ENCODE results near the gene MLEC. TPM values are rescaled to one million over a fixed set of nuclear protein-coding genes. Genes with fewer than 3 reads are reported as not detected.

The MLEC gene
- total RNA-seq, 1 experiment from 2014 or later: 137 TPM

DNA sequence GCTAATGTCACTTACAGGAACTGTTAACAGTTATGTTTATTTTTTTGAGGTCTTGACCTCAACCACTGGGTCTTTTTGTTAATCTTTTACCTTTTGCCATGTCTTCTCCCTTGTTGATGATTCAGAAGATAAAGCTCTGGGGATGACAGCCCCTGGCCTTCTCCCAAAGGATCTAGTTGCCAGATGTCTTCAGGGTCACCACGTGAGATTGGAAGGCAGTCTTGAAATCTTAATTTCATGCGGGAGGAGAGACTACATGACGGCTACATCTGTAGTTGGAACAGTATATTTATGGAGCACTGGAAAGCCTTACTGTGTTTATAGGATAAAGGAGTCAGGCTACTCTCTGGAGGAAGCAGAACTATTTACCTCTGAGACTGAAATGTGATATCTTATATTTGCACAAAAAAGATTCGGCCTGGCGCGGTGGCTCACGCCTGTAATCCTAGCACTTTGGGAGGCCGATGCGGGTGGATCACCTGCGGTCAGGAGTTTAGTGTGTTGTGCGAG, 5.6 kb downstream of the MLEC start:
- peak; percentile 50 for DNase-seq (ENCODE audit: low spot score)

DNA sequence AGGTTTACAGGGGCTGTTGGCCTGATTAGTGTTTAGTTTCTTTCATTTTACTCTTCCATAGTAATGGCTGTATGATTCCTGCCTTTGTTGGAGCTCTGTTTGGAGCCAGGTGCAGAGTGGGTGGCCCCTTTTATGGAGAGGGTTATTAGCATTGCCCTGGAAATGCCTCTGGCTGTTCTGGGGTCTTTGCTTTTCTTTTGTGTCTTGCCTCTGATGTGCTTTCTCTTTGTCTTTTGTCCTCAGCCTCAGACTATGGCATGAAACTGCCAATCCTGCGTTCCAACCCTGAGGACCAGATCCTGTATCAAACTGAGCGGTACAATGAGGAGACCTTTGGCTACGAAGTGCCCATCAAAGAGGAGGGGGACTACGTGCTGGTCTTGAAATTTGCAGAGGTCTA, 6.9 kb downstream of the MLEC start:
- no peak for DNase-seq (ENCODE audit: low spot score)

GRCh38 chr12:120696626-120697025, 9.7 kb downstream of the MLEC start:
- no peak for DNase-seq (ENCODE audit: low spot score)

DNA sequence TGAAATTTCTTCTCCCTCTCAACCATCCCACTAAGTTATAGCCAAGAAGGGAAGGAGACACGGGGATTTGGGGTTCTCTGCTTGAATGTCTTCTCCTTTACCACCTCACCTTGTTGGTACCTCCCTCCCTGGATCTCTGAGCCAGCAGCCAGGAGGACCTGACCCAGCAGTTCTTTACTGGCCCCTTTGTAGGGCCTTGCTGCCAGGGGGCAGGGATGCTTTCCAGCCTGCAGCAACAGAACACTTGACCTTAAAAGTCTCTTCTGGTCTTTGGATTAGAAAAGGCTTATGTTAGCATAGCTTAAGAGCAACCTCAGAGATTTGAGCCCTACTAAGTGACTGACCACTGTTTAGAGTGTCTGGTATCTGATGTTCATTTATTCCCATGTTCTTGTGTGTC, 10.4 kb downstream of the MLEC start:
- DNase-seq (ENCODE audit: low spot score): no peak

- DNase-seq (ENCODE audit: low spot score): no peak
Observed at GRCh38 chr12:120698665-120699064, 11.7 kb downstream of the MLEC start.

DNA sequence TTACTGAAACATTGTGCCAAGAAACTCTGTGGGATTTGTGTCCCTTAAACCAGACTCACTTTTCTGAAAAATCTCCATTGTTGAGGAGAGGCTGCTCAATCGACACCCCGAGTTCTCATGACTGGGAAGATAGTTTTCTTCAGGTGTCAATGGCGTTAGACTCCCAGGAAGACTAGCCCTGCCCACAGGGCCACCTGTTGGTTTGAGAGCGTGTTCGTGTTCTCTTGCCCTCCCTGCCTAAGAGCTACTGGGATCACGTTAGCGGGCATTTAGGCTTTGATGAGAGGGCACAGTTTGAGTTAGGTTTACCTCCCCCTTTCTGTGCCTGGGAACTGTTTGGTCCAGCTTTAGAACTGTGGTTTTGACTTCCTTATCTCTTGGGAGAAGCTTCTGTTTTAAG, 12.6 kb downstream of the MLEC start:
- no peak for DNase-seq (ENCODE audit: low spot score)

- no peak for DNase-seq (ENCODE audit: low spot score)
Observed at GRCh38 chr12:120700886-120701285, 13.9 kb downstream of the MLEC start.

DNA sequence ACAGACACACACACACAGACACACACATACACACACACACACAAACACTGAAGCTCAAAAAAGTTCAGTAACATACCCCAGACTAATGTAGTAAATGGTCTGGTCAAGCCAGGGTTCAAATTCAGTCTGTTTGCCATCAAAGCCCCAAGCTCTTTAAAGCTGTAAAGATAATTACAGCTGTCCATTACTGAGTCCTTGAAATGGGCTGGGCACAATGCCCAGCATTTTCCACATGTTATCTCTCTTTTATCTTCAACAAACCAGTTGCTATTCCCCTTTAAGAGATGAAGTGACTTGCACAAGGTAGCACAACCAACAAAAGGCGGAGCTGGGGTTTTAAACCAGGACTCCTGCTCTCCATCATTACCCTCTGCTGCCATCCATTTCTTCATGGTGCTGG, 15.7 kb downstream of the MLEC start:
- no peak for DNase-seq (ENCODE audit: low spot score)

- DNase-seq (ENCODE audit: low spot score): no peak
Observed at GRCh38 chr12:120703311-120703942, 16.5 kb downstream of the MLEC start.

DNA sequence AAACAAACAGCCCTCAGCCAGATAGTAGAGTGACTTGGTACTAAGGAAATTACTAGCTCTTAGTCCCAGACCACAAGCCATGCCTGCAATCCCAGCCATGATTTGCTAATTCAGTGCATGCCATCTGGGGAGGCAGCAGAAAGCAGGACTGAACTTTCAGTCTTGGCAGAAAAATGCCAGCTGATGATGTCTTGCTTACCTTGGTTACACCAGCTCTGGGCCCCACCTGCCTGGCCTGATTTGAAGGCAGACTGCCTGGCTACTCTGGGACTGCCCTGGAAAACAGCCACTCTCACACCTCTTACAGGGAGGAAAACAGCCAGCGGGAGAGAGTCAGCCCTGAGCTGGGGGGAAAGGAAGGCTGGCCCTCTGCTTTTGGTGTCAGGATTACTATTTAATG, 18.7 kb downstream of the MLEC start:
- no peak for DNase-seq (ENCODE audit: low spot score)

GRCh38 chr12:120706029-120706428, 19.1 kb downstream of the MLEC start:
- DNase-seq (ENCODE audit: low spot score): no peak

GRCh38 chr12:120708651-120709050, 21.7 kb downstream of the MLEC start:
- DNase-seq (ENCODE audit: low spot score): no peak

DNA sequence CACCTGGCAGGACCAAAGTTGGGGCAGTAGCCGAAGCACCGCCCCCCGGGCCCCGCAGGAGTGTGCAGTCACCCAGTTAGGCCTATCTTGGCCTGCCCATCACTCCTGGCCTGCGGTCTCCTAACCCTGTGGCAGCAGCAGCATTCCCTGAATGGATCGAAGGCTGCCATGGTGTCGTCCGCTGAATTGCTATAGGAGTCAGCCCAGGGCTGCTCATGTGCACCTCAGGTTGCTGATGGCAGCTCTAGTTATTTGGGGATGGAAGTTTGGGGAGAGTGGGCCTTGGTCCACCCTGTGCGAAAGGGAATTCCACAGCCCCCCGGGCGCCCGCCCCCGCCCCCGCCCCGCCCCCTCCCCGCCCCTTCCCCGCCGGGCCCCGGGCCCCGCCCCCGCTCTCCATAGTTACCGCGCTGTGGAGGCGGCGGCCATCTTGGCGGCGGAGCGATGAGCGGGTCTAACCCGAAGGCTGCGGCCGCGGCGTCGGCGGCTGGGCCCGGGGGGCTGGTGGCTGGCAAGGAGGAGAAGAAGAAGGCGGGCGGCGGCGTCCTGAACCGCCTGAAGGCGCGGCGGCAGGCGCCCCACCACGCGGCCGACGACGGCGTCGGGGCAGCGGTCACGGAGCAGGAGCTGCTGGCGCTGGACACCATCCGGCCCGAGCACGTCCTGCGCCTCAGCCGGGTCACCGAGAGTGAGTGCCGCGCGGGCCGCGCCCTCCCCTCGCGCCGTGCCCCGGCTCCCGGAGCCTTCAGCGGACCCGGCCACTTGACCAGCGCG, 23.3 kb downstream of the MLEC start, which contains the start of gene UNC119B:
UNC119B (plus strand) TSS at position 428 of the 774 bp plus-strand sequence; CDS start at position 445, 17 bp downstream.
- DNase-seq (ENCODE audit: low spot score): peak; percentile 30

DNA sequence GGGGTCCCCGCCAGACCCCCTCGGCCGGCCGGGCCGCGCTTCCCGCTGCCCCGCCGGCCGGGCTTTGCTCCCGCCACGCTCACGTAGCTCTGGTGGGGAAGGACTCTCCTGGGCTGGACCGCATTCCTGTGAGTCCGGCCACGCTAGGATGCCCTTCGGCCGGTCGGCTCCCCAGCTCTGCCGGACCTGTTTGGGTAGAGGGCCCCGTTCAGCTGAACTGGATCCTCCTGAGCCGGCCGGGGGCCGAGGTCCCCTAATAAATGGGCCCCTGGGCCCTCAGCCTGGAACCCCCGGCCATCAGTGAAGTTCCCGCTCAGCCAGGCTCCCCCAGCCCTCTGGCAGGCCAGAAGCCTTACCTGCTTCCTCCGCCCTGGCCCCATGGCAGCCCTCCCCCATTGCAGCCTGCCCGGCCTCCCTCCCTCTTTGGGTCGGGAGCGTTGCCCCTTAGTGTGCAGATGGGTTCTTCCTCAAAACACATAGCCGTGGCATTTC, 23.9 kb downstream of the MLEC start:
- no peak for DNase-seq (ENCODE audit: low spot score)

DNA sequence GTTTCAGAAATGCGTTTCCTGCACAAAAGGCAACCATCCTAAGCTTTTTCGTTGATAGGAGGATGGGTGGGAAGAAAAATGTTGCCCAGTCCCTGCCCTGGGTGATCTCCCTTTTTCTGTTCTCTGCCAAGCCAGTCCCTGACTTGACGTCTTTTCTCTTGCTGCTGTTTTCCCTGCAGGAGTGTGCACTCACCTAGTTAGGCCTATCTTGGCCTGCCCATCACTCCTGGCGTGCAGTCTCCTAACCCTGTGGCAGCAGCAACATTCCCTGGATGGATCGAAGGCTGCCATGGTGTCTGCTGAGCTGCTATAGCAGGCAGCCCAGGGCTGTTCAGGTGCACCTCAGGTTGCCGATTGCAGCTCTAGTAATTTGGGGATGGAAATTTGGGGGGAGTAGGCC, 24.5 kb downstream of the MLEC start:
- no peak for DNase-seq (ENCODE audit: low spot score)

DNA sequence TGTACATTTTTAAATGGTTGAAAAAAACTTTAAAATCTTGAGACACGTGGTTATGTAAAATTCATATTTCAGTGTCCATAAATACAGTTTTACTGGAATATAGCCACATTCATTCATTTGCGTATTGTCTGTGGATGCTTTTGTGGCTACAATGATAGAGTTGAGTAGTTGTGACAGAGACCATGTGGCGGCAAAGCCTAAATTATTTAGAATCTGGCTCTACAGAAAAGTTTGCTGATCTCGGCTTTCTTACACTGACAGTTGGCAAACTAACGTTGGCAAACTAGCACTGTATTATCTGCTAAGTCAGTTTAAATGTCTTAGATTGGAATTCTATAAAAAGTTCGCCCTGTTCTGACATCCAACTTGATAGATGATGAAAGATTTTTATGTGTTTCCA, 25.7 kb downstream of the MLEC start:
- DNase-seq (ENCODE audit: low spot score): no peak

- peak; percentile 70 for DNase-seq (ENCODE audit: low spot score)
Observed at GRCh38 chr12:120713861-120714482, 27.0 kb downstream of the MLEC start.

DNA sequence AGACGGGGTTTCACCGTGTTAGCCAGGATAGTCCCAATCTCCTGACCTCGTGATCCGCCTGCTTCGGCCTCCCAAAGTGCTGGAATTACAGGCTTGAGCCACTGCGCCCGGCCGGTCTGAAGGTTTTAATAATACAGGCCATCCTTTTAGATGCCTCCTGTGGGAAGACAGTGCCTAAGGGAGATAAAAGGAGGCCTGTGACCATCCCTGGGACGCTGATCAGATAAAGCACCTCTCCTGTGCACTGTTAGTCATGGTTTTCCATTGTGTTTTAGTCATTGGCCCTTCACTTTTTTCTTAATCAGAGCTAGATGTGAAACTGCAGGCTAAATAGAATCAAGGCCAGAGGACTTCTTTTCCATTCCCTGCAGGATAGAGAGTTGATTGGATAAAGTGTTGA, 31.1 kb downstream of the MLEC start:
- DNase-seq (ENCODE audit: low spot score): no peak

GRCh38 chr12:120719072-120719471, 32.1 kb downstream of the MLEC start:
- no peak for DNase-seq (ENCODE audit: low spot score)

DNA sequence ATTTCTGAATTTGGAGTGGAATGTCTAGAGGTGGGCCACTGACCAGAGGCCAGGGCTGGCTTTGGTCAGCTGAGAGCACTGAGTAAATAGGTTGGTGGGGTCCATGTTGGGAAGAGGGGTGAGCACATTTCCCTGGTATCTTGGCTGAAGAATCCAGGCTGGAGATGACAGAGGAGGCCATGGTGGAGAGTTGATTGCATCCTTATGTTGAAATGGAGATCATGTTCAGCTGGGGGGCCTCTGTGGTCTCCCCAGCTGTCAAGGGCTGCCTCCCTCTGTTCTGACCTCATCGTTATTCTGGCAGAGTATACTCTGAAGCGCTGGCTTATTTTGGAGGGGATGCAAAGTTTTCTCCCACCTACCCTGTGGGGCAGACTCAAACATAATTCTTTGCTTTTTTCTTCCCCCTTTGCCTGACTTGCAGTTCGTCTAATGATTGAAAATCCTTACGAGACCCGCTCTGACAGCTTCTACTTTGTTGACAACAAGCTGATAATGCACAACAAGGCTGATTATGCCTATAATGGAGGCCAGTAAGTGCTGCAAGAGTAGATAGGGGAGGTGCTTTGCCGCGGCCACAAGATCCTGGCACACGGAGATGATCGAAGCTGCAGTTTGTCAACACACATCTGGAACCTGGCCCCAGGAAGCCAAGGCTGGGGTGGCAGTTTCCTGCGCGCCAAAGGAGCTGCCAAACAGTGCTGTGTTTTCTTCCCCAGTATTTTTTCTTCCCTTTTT, 32.7 kb downstream of the MLEC start:
- DNase-seq (ENCODE audit: low spot score): no peak

DNA sequence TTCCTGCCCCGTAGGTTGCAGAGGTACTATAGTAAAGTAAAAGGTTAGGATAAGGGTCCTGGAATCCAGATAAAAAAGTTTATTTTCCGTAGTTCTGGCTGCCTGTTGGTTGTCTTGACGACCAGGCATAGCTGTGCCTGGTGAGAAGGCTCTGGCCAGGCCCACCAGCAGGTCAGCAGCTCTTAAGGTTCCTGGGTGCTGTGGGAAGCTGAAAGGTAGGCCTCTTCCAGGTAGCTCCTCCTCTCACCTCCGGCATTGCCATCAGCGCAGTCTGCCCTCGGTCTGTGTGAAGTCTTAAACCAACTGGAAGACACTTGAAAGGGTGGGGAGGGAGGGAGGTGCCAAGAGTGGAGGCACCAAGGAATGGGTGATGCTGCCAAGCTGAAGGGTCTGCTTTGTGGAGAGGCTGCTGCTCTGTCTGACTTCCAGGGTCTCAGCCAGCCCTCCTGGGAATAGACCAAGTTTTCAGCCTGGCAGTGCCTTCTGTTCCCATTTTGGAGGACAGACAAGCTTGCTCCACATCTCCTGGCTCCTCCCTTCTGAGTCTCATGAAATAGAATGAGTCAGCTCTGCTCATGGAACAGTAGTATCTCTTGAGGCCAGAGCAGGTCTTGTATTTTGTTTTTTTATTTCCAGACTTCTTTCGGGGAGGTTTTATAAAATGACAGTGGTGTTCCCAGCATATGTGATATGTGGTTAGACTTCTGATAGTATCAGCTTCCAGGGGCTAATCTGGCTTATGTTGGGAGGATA, 33.5 kb downstream of the MLEC start:
- no peak for DNase-seq (ENCODE audit: low spot score)

Measured in H4 (cell line).